NCI-H1417 treated with DMSO at 0.1 percent for 48 hours (cell line): ENCODE measurements around the gene KIF26B.

Source experiments
- DNase-seq: peaks from one replicate; lab custom pipeline; 2025; lab: John Stamatoyannopoulos, UW

Gene KIF26B

GRCh38 chr1:245598524-245599305 is 443.9 kb downstream of the KIF26B start:
- DNase-seq, result no peak

GRCh38 chr1:245599371-245600174 is 444.8 kb downstream of the KIF26B start:
- no peak for DNase-seq

DNA sequence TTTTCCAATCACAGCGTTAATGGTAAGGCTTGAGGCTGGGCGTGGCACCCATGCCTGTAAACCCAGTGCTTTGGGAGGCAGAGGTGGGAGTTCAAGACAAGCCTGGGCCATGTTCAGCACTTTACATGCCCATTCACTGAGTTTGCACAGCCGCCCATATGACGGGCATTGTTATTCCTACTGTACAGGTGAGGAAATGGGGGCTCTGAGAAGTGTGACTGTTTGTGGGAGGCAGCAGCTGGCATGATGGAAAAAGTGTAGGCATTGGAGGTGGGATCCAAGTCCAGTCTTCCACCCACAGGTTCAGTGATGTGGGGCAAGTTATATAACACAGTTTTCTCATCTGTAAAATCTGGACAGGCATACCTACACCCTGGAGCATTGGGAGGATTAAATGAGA is 445.9 kb downstream of the KIF26B start:
- DNase-seq, result no peak

GRCh38 chr1:245603311-245603865 is 448.6 kb downstream of the KIF26B start:
- DNase-seq, result no peak

GRCh38 chr1:245604979-245605378 is 450.2 kb downstream of the KIF26B start:
- DNase-seq, result no peak

DNA sequence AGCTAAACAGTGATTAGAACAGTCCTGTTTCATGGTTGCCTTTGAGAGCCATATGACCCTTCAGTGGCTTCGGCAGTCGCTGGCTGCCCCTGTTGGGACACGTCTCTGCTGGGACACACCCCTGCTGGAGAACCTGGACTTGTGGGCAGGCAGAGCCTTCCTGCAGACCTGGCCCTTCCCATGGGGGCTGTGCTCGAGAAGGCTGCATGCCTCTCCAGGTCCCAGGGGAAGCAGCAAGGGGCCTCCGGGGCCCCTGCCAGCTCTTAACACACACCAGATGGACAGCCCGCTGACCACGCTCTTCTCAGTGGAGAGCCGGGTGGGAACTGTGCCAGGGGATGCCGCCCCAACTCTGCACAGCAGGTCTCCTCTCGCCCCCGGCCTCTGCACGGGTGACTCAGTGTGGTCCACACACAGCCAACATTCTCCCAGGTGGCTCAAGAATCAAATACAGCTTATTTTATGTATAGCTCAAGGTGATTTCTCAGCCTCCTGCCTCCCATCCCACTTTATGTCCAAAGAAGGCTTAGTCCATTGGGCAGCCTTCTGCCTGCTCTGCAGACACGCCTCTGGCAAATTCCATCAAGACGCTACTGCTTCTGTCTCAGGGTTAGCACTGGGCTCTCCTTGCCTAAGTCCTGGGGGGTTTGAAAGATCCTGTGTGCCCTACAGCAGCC is 450.8 kb downstream of the KIF26B start:
- no peak for DNase-seq

DNA sequence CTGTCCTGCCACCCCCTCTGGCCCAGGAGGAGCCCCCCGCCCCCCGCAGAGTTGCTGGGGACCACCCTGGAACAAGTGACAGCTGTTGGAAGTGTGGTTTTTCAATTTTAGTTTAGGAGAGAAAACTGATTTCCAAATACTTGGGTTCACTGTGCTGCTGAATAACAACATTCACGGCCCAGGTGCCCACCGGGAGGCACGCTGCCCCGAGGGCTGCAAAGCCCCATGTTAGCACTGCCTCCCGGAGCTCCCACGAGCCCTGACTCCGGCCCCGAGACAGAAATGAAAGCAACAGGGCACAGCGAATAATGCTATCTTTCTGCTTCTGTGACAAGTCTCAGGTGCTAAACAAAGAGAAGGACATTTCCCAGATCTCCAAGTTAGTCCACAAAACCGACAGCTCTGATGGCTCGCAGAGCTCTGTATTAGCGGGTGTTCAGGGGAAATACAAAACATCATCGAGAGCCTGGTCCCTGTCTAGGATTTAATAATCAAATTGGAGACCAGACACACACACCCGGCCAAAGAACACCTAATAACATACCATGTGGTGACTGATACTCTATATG is 451.5 kb downstream of the KIF26B start:
- no peak for DNase-seq

DNA sequence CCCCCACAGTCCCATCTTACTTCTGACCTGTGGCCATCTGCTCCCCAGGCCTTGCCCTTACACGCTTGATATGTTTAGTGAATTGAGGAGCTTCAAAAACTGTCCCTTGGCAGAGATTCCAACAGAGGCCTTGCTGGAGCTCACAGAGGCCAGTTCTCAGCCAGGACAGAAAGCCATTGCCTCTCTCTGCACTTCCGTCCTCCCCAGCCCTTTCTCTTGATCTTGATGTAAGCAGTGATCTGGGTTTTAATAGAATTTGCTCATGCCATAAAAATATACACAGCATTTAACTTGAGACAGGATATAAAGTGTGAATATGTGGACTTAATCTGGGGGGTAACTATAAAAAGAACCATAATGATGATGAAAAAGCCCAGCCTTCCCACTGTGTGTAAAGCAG is 453.5 kb downstream of the KIF26B start:
- DNase-seq, result no peak

- no peak for DNase-seq
Measured at GRCh38 chr1:245609354-245610150, 454.8 kb downstream of the KIF26B start.

DNA sequence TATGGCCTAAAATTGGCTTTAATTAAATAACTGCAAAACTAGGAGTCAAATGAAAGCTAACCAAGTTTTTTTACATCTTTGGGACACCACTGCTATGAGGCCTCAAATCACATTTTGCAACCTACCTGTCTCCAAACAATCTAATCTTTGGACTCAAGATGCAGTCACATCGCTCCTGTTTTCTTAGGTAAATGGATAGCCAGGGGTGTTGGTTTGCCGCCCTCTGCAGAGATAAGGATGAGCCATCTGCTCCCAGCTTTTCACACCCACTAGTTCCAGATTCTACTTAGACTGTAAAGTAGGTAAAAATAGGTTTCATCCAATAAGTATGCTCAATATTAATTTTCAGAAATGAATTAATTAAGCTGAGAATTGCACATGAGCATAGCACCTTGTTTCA is 456.5 kb downstream of the KIF26B start:
- DNase-seq, result no peak

- DNase-seq, result no peak
Measured at GRCh38 chr1:245614476-245614875, 459.7 kb downstream of the KIF26B start.

- DNase-seq, result no peak
Measured at GRCh38 chr1:245615001-245615400, 460.2 kb downstream of the KIF26B start.

DNA sequence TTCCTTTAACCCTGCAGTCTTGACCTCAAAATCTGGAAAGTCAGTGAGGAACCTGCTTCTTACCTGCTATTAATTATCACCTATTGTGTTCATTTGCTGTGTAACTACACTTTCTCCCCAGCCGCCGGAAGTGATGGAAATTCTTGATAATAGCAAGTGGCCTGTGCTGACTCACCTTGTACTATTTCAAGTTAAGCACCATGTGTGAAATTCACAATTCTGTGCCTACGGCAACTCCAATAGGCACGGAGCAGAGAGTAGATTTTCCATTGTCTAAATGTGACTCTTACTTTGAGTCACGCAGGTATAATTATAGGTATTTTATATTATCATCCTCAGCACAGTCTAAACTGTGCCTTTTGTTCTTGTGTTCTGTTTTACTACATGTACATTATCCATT is 466.8 kb downstream of the KIF26B start:
- DNase-seq, result peak; percentile 80

DNA sequence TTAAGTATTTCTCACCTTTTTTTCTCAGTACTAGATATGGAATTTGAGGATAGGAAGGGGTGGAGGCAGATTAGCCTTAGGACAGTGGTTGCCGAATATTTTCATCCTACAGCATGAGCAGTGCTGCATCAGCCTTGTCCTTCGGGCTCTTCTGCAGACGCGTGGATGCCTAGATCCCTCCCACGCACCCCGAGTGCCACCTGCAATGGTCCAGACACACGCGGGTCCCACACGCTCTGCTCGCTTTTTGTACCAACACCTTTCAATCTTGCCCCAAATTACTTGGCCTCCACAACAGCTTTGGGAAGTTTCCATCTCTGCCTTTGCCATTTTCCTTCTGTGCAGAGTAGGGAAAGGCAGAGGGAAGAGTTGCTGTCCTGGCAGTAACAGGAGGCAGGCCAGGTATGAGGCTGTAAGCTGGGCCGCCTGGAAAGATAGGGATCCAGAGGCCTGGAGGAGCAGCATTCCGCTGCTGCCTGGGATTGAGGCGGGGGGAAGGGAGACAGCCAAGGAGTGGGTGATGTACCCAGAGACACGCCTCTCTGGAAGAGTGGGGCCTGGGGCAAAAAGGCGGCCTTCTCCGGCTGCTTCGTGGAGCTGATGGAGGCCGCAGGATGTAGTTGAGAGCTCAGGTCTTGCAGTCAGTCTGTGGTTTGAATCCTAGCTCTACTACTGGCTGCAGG is 467.7 kb downstream of the KIF26B start:
- DNase-seq, result no peak

DNA sequence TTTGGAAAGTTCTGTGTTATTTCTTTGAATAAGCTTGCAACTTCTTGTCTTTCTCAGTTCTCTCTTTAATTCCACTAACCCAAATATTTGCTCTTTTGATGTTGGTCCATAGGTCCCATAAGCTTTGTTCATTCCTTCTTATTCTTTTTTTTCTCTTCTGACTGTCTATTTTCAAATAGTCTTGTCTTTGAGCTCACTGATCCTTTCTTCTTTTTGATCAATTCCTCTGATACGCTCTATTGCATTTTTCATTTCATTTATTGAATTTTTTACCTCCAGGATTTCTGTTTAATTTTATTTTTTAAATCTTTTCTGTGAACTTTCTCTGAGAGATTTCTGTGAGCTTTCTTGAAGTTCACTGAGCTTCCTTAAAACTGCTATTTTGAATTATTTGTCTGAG is 486.6 kb downstream of the KIF26B start:
- no peak for DNase-seq

DNA sequence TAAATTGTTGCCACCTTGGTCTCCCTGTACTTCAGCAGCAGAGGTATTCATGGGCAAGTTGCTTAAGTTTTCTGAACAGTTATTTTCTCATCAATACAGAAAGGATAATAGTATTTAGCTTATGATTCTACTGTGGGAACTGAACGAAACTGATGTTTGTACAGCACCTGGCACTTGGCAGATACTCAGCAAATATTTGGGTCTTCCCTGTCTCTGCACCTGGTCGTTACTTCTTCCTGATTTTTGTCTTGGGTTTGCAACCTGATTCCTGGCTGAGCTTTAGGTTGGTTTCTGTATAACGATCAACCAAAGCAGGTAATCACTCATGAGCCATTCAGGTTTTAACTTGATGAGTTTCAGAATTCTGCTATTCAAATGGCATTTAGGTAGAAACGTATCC is 490.6 kb downstream of the KIF26B start:
- no peak for DNase-seq

DNA sequence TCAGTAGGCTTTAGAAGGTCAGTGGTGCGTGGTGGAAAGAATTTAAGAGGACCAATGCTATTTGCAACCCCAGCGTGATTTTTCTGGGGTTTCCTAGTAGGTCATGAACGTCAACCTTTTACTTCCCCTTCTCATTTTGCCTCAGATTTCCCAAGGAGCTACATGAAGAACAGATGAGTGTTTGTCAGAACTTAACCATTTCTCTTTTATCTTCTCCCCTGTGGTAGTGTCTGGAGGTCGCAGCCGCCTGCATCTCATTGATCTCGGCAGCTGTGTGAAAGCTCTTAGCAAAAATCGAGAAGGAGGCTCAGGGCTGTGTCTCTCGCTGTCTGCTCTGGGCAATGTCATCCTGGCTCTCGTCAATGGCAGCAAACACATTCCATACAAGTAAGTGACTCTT is 491.1 kb downstream of the KIF26B start:
- no peak for DNase-seq

- DNase-seq, result no peak
Measured at GRCh38 chr1:245648749-245649522, 494.2 kb downstream of the KIF26B start.

GRCh38 chr1:245649666-245650065 is 494.9 kb downstream of the KIF26B start:
- no peak for DNase-seq

- no peak for DNase-seq
Measured at GRCh38 chr1:245650441-245650960, 495.7 kb downstream of the KIF26B start.
